ENCODE results near the gene COG5.

Gene COG5

GRCh38 chr7:107453388-107453787, 110.3 kb downstream of the COG5 start:
- DNase-seq, result no peak

GRCh38 chr7:107450970-107451369, 112.8 kb downstream of the COG5 start:
- no peak for DNase-seq

GRCh38 chr7:107446988-107447387, 116.7 kb downstream of the COG5 start:
- DNase-seq, result no peak

- no peak for DNase-seq
Measured at GRCh38 chr7:107446531-107446930, 117.2 kb downstream of the COG5 start.

GRCh38 chr7:107442678-107443077, 121.0 kb downstream of the COG5 start:
- no peak for DNase-seq

GRCh38 chr7:107441581-107442422, 121.9 kb downstream of the COG5 start:
- DNase-seq, result no peak

- no peak for DNase-seq
Measured at GRCh38 chr7:107439025-107439424, 124.7 kb downstream of the COG5 start.

- no peak for DNase-seq
Measured at GRCh38 chr7:107435749-107436148, 128.0 kb downstream of the COG5 start.

- no peak for DNase-seq
Measured at GRCh38 chr7:107432261-107432660, 131.5 kb downstream of the COG5 start.

- no peak for DNase-seq
Measured at GRCh38 chr7:107430057-107430456, 133.7 kb downstream of the COG5 start.

GRCh38 chr7:107428642-107429041, 135.1 kb downstream of the COG5 start:
- DNase-seq, result no peak

GRCh38 chr7:107427462-107427861, 136.3 kb downstream of the COG5 start:
- DNase-seq, result no peak

- no peak for DNase-seq
Measured at GRCh38 chr7:107414198-107414597, 149.5 kb downstream of the COG5 start.

GRCh38 chr7:107408349-107408748, 155.4 kb downstream of the COG5 start:
- no peak for DNase-seq

GRCh38 chr7:107405559-107405958, 158.2 kb downstream of the COG5 start:
- DNase-seq, result no peak

- no peak for DNase-seq
Measured at GRCh38 chr7:107404740-107405537, 158.8 kb downstream of the COG5 start.

- no peak for DNase-seq
Measured at GRCh38 chr7:107398161-107398560, 165.6 kb downstream of the COG5 start.

- no peak for DNase-seq
Measured at GRCh38 chr7:107396990-107397389, 166.7 kb downstream of the COG5 start.

- no peak for DNase-seq
Measured at GRCh38 chr7:107396081-107396480, 167.6 kb downstream of the COG5 start.

- no peak for DNase-seq
Measured at GRCh38 chr7:107394831-107395230, 168.9 kb downstream of the COG5 start.

- no peak for DNase-seq
Measured at GRCh38 chr7:107394276-107394675, 169.4 kb downstream of the COG5 start.

- no peak for DNase-seq
Measured at GRCh38 chr7:107392830-107393229, 170.9 kb downstream of the COG5 start.

- DNase-seq, result no peak
Measured at GRCh38 chr7:107390916-107391315, 172.8 kb downstream of the COG5 start.

- DNase-seq, result no peak
Measured at GRCh38 chr7:107388604-107389003, 175.1 kb downstream of the COG5 start.
